ENCODE results near the gene HOXB6.

Gene HOXB6

GRCh38 chr17:48593840-48594537 lies 10.8 kb downstream of the HOXB6 start:
- no peak for DNase-seq (ENCODE audit: low read depth)

- DNase-seq (ENCODE audit: low read depth): no peak
These were observed 11.5 kb downstream of the HOXB6 start, which contains the start of gene HOXB5 for GRCh38 chr17:48593126-48593829. TSS of gene HOXB5 (minus strand) at chr17:48593779. CDS start at chr17:48593682, 97 bp downstream.

GRCh38 chr17:48592577-48592976 lies 12.2 kb downstream of the HOXB6 start:
- DNase-seq (ENCODE audit: low read depth): no peak

GRCh38 chr17:48592057-48592514 lies 12.7 kb downstream of the HOXB6 start:
- DNase-seq (ENCODE audit: low read depth): no peak

GRCh38 chr17:48591255-48592056 lies 13.3 kb downstream of the HOXB6 start:
- no peak for DNase-seq (ENCODE audit: low read depth)

- DNase-seq (ENCODE audit: low read depth): no peak
These were observed 14.1 kb downstream of the HOXB6 start for GRCh38 chr17:48590607-48591161.

GRCh38 chr17:48589831-48590606 lies 14.8 kb downstream of the HOXB6 start, which contains the start of gene HOXB3:
TSS of gene HOXB3 (minus strand) at chr17:48590241. CDS start at chr17:48552474, 37,767 bp downstream.
- DNase-seq (ENCODE audit: low read depth): no peak

- no peak for DNase-seq (ENCODE audit: low read depth)
These were observed 15.5 kb downstream of the HOXB6 start for GRCh38 chr17:48589060-48589830.

GRCh38 chr17:48588528-48588927 lies 16.3 kb downstream of the HOXB6 start:
- no peak for DNase-seq (ENCODE audit: low read depth)

- no peak for DNase-seq (ENCODE audit: low read depth)
These were observed 16.7 kb downstream of the HOXB6 start for GRCh38 chr17:48588074-48588415.

GRCh38 chr17:48587276-48588073 lies 17.3 kb downstream of the HOXB6 start:
- no peak for DNase-seq (ENCODE audit: low read depth)

- no peak for DNase-seq (ENCODE audit: low read depth)
These were observed 18.2 kb downstream of the HOXB6 start for GRCh38 chr17:48586355-48587258.

GRCh38 chr17:48584223-48584741 lies 20.5 kb downstream of the HOXB6 start:
- no peak for DNase-seq (ENCODE audit: low read depth)

- DNase-seq (ENCODE audit: low read depth): no peak
These were observed 21.0 kb downstream of the HOXB6 start for GRCh38 chr17:48583708-48584222.

GRCh38 chr17:48582750-48583069 lies 22.1 kb downstream of the HOXB6 start:
- DNase-seq (ENCODE audit: low read depth): no peak

GRCh38 chr17:48579760-48580554 lies 24.8 kb downstream of the HOXB6 start:
- DNase-seq (ENCODE audit: low read depth): no peak

- no peak for DNase-seq (ENCODE audit: low read depth)
These were observed 25.4 kb downstream of the HOXB6 start for GRCh38 chr17:48579471-48579759.
